HEK293T (cell line): Measurements from ENCODE around the gene MEF2A.

Experiments
- BHLHE40 ChIP-seq: fragments of 450-650 bp; IDR thresholded peaks from 2 replicates; pipeline ENCODE4 v1.6.1; 2016; ENCODE audit warnings: mild to moderate bottlenecking, moderate library complexity, borderline replicate concordance
- ELF4 ChIP-seq: fragments of 450-650 bp; IDR thresholded peaks from 2 replicates; pipeline ENCODE4 v1.6.1; 2017; ENCODE audit warnings: antibody characterized with exemption
- FOXA1 ChIP-seq: fragments of 450-650 bp; IDR thresholded peaks from 2 replicates; pipeline ENCODE4 v1.6.1; 2016; ENCODE audit warnings: mild to moderate bottlenecking
- FOXK2 ChIP-seq: fragments of 450-650 bp; IDR thresholded peaks from 2 replicates; pipeline ENCODE4 v1.6.1; 2016; ENCODE audit warnings: mild to moderate bottlenecking
- TF ChIP-seq, protein P1 (sequence below): fragments of 450-650 bp; IDR thresholded peaks from 2 replicates; pipeline ENCODE4 v1.6.1; 2016

GRCh38 chr15:99565299-99566156, at the start of gene MEF2A:
- TF ChIP-seq BHLHE40 (no peak), FOXA1 (no peak), FOXK2 (no peak), ELF4 (peak; percentile 78)
- TF ChIP-seq, protein P1, sequence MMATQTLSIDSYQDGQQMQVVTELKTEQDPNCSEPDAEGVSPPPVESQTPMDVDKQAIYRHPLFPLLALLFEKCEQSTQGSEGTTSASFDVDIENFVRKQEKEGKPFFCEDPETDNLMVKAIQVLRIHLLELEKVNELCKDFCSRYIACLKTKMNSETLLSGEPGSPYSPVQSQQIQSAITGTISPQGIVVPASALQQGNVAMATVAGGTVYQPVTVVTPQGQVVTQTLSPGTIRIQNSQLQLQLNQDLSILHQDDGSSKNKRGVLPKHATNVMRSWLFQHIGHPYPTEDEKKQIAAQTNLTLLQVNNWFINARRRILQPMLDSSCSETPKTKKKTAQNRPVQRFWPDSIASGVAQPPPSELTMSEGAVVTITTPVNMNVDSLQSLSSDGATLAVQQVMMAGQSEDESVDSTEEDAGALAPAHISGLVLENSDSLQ: no peak
